ACHN (cell line): Measurements from ENCODE around the gene CBX5.
"Not testable (repeated sequence)": the region's sequence is repeated elsewhere in the genome, so short reads cannot be mapped to it uniquely, and the experiment has no call there.

Source experiments
- DNase-seq: peaks from one replicate; pipeline ENCODE4 v3.0.0-alpha.2; 2015
- in situ Hi-C: cut with HindIII; loops from 2 replicates; pipeline ENCODE4 v1.10.0; 2017; ENCODE audit warnings: low sequenced_read_pairs, low pct_ligation_motif_present, low pct_unique_long_range_greater_than_20kb

The CBX5 gene

GRCh38 chr12:54213079-54213478 lies 66.8 kb downstream of the CBX5 start:
- in situ Hi-C loops: no loop called here
- no peak for DNase-seq

DNA sequence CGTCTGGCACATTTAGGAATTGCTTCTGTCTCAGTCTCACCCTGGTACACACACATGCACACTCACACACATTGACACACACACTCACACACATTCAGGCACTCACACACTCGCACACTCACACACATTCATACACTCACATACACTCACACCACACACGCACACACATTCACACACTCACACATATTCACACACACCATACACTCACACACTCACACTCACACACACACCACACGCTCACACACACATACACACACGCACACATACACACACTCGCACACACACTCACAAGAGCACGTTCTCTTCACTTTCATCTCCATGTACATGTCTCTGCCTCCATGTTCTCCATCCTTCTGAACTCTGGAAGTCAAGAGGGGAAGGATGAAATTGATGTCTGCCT lies 68.0 kb downstream of the CBX5 start:
- in situ Hi-C loops: no loop called here
- DNase-seq: no peak

GRCh38 chr12:54210400-54210790 lies 69.5 kb downstream of the CBX5 start:
- no peak for DNase-seq
- in situ Hi-C loops: no loop called here

DNA sequence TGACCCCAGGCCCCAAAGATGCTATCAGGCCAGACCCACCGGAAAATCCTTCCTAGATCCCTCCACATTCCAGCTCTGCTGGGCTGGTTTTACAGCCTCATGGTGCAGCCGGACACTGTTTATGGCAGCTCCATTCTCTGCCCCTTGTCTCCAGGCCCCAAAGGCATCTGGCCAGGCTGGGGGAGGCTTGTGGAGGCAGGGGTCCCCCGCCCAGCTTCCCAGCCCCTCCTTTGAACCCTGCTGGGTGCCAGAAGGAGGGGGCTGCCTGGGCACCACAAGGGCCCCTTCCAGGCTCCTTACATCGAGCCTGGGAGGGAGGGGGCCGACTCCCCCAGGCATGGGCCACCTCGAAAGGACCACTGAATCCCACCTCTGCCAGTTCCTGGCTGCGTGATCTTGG lies 71.3 kb downstream of the CBX5 start:
- in situ Hi-C loops: no loop called here
- no peak for DNase-seq

DNA sequence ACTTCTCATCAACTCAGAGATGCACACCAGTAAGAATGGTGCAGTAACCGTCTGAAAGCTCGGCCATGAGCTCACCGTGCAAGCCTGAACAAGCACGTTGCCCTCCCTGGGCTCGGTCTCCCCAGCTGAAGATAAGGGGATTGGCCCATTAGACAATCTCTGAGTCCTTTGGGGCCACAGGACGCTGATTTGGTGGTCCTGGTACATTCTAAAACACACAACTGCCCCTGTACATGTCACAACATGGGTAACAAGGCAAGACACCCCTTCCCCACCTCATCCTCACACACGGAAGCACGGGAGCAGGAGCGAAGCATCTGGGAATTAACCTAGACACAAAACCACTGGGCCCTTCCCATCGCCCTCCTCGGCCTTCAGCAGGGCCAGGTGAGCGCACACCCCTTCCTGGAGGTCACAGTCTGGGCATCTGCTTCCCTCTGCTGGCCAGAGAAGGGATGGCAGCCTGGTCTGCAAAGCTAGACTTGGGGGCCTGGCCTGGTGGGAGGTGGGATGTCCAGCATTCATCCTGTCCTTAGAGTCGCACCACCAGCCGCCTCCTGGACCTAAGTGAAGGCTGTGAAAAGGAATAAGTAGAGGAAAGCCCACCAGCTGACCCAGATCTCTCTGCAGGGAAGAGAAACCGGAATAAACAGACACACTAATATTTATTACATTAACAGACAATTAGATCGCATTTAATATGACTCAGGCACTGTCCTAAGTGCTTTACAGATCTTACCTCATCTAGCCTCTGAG lies 72.2 kb downstream of the CBX5 start:
- peak; percentile 84 for DNase-seq
- in situ Hi-C loops: no loop called here

GRCh38 chr12:54206791-54207190 lies 73.1 kb downstream of the CBX5 start:
- in situ Hi-C loops: no loop called here
- DNase-seq: no peak

DNA sequence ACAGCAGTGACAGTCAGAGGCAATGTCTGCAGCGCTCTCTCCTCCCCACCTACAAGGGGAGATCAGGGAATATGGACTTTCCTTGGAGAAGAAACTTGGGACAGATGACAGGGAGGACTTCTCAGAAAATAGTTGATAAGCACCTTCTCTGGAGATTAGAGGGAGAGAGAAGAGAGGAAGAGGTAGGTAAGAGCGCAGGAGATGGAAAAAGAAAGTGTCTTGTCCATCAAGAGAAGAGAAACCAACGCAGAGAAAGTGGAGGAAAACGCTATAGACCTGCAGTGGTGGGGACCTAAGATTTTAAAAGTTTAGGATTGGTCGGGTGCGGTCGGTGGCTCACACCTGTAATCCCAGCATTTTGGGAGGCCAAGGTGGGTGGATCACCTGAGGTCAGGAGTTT lies 75.6 kb downstream of the CBX5 start:
- in situ Hi-C loops: no loop called here
- DNase-seq: no peak

DNA sequence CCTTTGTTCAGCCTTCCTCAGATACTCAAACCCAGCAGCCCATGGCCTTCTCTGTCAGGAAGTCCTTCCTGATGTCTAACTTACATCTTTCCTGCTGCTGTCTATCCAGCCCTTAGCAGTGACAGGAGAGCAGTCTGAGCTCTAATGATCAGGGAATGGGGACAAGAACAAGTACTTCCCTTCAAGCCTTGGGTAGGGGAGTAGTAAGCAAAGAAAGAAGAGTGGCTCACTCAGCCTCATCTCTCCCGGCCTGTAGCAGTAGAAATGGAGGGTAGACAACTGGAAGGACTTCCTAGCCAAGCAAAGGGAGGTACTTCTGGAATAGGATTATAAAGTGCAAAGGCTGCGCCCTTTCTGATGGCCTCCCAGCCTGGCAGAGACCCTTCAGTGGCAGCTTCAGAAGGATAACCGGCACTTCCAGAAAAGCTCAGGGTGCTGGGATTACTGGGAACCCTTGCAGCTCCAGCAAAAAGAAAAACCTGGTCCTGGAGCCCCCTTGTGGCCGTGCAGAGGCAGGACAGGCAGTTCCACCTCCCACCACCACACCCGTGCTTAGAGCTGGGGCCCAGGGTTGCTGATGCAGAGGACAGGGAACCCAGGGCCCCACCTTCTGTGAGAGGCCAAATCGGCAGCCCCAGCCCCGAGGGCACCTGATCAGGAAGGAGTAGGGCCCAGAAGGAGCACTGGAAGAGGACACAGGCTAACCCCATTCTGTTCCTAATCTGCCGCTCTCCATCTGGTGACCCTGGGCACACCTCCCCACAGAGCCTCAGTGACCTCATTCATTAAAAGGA lies 78.7 kb downstream of the CBX5 start:
- in situ Hi-C loops: no loop called here
- peak; percentile 86 for DNase-seq

DNA sequence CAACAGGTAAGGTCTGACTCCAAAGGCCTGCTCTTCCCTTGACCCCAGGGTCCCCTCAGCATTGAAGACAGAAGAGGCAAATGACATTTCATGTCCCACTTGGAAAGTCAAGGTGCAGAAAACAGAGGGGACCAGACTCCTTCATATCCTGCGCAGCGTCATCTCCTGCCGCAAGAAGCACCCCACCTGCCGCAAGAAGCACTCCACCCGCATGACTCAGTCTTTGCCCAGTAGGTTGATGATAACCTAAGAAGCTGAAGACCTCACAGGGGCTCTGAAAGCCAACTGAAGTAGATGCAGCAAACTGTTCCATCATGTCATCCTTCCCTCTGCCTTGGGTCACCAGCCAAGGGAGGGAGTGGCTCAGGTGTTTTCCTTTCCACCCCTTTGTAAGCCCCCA lies 79.5 kb downstream of the CBX5 start:
- DNase-seq: no peak
- in situ Hi-C loops: no loop called here

DNA sequence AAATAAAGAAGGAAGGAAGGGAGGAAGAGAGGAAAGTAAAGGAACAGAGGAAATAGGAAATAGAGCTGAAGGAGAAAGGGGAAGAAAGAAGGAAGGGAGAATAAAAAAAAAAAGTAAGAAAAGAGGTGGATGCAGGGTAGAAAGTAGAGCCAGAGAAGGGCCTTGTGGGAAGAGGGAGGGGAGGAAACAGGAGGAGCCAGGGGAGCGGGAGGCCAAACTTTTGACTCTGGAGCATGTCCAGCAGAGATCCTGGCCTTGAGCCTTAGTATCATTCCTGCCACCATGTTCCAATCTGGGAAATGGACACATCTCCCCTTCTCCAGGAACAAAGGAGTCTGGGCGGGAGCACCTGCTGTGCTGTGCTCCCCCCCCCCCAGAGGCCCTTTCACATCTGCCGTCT lies 80.0 kb downstream of the CBX5 start:
- no peak for DNase-seq
- in situ Hi-C loops: no loop called here

GRCh38 chr12:54199034-54199433 lies 80.9 kb downstream of the CBX5 start:
- in situ Hi-C loops: no loop called here
- no peak for DNase-seq

DNA sequence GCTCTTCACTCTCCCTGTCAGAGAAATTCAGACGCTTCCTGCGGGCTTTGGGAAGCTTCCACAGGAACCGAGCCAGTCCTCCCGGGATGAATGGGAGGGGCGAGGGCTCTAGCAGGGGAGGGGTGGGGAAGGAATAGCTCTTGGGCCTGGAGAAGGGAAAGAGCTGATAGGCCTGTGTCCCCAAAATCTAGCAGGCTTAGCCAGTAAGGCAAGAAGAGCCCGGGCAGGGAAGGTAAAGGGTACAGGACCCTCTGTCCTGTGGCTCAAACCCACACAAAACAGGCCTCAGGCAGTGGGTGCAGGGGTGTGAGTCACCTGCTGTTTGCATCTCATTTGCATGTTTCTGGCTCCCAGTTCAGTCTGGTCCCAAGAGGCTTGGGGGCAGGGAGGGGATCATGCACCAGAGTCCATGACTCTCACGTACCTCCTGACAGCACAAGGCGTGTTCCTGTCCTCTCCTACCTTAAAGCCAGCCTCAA lies 82.5 kb downstream of the CBX5 start:
- DNase-seq: no peak
- in situ Hi-C loops: no loop called here

GRCh38 chr12:54197010-54197409 lies 82.9 kb downstream of the CBX5 start:
- in situ Hi-C loops: no loop called here

DNA sequence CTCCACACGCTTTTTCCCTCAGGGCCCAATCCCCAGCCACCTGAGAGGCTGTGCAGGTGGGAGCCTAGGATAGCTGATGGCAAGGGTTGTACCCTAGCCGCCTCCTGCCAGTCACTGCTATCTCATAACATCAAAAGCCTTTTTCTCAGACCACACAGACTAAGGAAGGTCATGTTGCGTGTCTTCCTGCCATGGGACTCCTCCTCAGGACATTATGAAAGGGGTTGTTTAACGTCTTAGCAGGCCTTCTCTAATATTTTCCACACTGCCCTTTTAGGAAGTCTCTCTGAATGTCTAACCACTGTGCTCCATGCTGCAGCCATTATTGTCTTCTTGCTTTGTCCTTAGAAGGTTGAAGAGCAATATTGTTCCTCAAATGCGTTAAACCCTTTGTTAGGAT lies 83.5 kb downstream of the CBX5 start:
- DNase-seq: no peak
- in situ Hi-C loops: no loop called here

More at GRCh38 chr12:54197010-54197409, 82.9 kb downstream of the CBX5 start:
- no peak for DNase-seq

DNA sequence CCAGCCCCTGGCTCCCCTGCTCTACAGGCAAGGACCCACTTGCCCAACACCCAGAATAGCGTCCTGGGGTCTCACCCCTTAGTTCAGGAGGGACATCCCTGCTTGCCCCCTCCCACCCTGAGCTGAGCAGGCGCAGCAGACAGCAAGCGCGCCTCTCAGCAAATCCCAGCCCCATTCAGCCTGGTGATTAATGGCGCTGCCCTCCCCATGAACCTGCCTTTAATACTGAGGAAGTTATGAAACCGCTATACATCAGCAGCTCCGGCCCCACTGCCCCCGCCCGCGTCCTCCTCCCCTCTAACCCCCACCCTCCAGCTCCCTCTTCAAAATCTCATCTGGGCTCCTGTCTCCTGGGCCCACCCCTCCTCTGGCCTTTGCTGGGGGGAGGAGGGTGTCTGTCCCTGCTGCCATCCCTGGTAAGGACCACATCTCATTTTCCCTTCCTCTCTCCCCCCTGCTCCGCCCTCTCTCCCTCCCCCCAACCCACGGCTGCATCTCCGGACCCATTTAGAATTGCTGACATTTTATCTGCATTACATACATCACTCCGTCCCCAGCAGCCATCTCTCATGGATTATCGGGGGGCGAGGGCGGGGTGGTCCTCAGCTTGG lies 84.1 kb downstream of the CBX5 start:
- no peak for DNase-seq
- in situ Hi-C loops: no loop called here

- DNase-seq: no peak
- in situ Hi-C loops: no loop called here
These were observed 84.7 kb downstream of the CBX5 start for GRCh38 chr12:54195080-54195736.

DNA sequence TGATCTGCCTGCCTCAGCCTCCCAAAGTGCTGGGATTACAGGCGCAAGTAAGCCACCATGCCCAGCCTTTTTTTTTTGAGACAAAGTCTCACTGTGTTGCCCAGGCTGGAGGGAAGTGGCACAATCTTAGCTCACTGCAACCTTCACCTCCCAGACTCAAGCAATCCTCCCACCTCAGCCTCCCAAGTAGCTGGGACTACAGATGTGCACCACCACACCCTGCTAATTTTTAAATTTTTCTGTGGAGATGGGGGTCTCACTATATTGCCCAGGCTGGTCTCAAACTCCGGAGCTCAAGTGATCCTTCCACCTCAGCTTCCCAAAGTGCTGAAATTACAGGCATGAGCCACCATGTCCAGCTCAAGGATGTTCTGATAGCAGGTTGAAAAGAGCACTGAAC lies 85.3 kb downstream of the CBX5 start:
- DNase-seq, in situ Hi-C loops: not testable (repeated sequence)

DNA sequence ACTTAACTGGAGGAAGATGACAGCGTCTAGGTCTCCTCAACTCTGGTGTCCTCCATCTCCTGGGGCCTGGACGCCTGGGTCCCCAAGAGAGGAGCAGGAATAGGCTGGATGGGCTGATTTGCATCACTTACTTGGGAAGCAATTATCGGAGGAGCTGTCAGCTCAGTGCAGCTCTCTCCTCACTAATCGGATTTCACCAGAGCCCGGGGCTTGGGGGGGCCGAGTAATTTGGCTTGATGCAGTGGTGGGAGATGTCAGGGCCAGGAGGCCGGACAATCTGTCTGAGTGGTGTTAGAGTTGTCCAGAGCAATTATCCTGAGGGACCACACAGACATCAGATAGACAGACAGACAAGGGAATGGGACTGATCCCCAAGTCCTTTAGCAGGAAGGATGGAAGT lies 86.5 kb downstream of the CBX5 start:
- no peak for DNase-seq
- in situ Hi-C loops: no loop called here

- in situ Hi-C loops: no loop called here
- peak; percentile 90 for DNase-seq
These were observed 88.3 kb downstream of the CBX5 start for GRCh38 chr12:54191550-54192022.
